Progenitor cell of endocrine pancreas (in vitro differentiated cells): ENCODE results near the gene MAST2. TPM values are rescaled to one million over a fixed set of nuclear protein-coding genes. Genes with fewer than 3 reads are reported as not detected.
A peak's percentile ranks its signal among the peaks of the same experiment; 100 is the strongest.
"Not testable (repeated sequence)": the region's sequence is repeated elsewhere in the genome, so short reads cannot be mapped to it uniquely, and the experiment has no call there.

Experiments
- DNase-seq: peaks from one replicate; pipeline ENCODE4 v3.0.0; 2021; ENCODE audit warnings: low spot score; ENCODE audit not compliant: unreplicated experiment
- H3K27ac Mint-ChIP-seq: 2 replicates; pipeline ENCODE4 v1.8.0; 2021; ENCODE audit warnings: mild to moderate bottlenecking, moderate library complexity, mixed read lengths
- H3K27me3 Mint-ChIP-seq: 2 replicates; pipeline ENCODE4 v1.8.0; 2021; ENCODE audit warnings: mixed read lengths
- H3K36me3 Mint-ChIP-seq: 2 replicates; pipeline ENCODE4 v1.8.0; 2022; ENCODE audit warnings: mixed read lengths; ENCODE audit not compliant: insufficient read depth
- H3K4me1 Mint-ChIP-seq: 2 replicates; pipeline ENCODE4 v1.8.0; 2021; ENCODE audit warnings: low read depth, mixed read lengths
- H3K4me3 Mint-ChIP-seq: 2 replicates; pipeline ENCODE4 v1.8.0; 2021; ENCODE audit warnings: low read depth, mild to moderate bottlenecking, moderate library complexity, mixed read lengths
- H3K9me3 Mint-ChIP-seq: 2 replicates; pipeline ENCODE4 v1.8.0; 2021; ENCODE audit warnings: low read depth, mixed read lengths
- total RNA-seq: library from RNA; stranded (reverse); gene quantifications from 2 replicates; pipeline ENCODE4 v1.2.1, GENCODE V29; 2021
- TF ChIP-seq, protein P1 (sequence below): fragments of 200-600 bp; sonication (generic); IDR thresholded peaks from one replicate; pipeline ENCODE4 v1.5.0; 2021; ENCODE audit warnings: antibody characterized with exemption, mild to moderate bottlenecking; ENCODE audit not compliant: unreplicated experiment

MAST2 gene
- total RNA-seq, 1 donor from 2014 or later = 47.8 TPM

GRCh38 chr1:45864167-45865106, 61.0 kb downstream of the MAST2 start:
- no peaks in the 10 kb centered on the region for H3K9me3 Mint-ChIP-seq
- TF ChIP-seq, protein P1, sequence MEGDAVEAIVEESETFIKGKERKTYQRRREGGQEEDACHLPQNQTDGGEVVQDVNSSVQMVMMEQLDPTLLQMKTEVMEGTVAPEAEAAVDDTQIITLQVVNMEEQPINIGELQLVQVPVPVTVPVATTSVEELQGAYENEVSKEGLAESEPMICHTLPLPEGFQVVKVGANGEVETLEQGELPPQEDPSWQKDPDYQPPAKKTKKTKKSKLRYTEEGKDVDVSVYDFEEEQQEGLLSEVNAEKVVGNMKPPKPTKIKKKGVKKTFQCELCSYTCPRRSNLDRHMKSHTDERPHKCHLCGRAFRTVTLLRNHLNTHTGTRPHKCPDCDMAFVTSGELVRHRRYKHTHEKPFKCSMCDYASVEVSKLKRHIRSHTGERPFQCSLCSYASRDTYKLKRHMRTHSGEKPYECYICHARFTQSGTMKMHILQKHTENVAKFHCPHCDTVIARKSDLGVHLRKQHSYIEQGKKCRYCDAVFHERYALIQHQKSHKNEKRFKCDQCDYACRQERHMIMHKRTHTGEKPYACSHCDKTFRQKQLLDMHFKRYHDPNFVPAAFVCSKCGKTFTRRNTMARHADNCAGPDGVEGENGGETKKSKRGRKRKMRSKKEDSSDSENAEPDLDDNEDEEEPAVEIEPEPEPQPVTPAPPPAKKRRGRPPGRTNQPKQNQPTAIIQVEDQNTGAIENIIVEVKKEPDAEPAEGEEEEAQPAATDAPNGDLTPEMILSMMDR = no peak
- no peak overlapping the region for H3K27ac Mint-ChIP-seq
- no peak overlapping the region for H3K4me3 Mint-ChIP-seq
- DNase-seq = no peak
- peaks cover 14% of the 10 kb centered on the region for H3K4me1 Mint-ChIP-seq
- H3K36me3 Mint-ChIP-seq = no peaks in the 10 kb centered on the region
- no peaks in the 10 kb centered on the region for H3K27me3 Mint-ChIP-seq

GRCh38 chr1:45867697-45868348, 64.4 kb downstream of the MAST2 start:
- Mint-ChIP-seq H3K27me3 (no peaks in the 10 kb centered on the region), H3K27ac (no peak overlapping the region), H3K4me1 (peaks cover 20% of the 10 kb centered on the region), H3K36me3 (no peaks in the 10 kb centered on the region), H3K9me3 (no peaks in the 10 kb centered on the region), H3K4me3 (no peak overlapping the region)
- TF ChIP-seq, protein P1 = no peak
- DNase-seq = no peak

- peaks cover 20% of the 10 kb centered on the region for H3K4me1 Mint-ChIP-seq
- peak overlapping the region; percentile 5 for H3K27ac Mint-ChIP-seq
- no peak overlapping the region for H3K4me3 Mint-ChIP-seq
- no peaks in the 10 kb centered on the region for H3K9me3 Mint-ChIP-seq
- no peak for DNase-seq
- no peaks in the 10 kb centered on the region for H3K27me3 Mint-ChIP-seq
- TF ChIP-seq, protein P1 = no peak
- no peaks in the 10 kb centered on the region for H3K36me3 Mint-ChIP-seq
Measured at GRCh38 chr1:45868861-45869260, 65.4 kb downstream of the MAST2 start.

DNA sequence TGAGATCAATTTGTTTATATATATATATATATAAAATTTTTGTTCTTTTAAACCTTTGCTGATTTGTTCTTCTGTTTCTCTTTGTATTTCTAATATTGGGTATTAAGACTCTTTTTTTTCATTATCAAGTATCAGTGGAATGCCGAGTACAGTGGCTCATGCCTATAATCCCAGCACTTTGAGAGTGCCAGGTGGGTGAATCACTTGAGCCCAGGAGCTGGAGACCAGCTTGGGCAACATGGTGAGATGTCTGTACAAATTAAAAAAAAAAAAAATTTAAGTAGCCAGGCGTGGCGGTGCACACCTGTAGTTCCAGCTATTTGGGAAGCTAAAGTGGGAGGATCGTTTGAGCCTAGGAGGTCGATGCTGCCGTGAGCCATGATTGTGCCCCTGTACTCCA, 67.1 kb downstream of the MAST2 start:
- TF ChIP-seq, protein P1 = no peak
- Mint-ChIP-seq H3K9me3 (no peaks in the 10 kb centered on the region), H3K36me3 (no peaks in the 10 kb centered on the region), H3K27ac (no peak overlapping the region), H3K4me1 (peaks cover 12% of the 10 kb centered on the region), H3K27me3 (no peaks in the 10 kb centered on the region), H3K4me3 (no peak overlapping the region)
- DNase-seq = no peak

GRCh38 chr1:45872173-45872801, 68.9 kb downstream of the MAST2 start:
- H3K4me1 Mint-ChIP-seq, DNase-seq, H3K4me3 Mint-ChIP-seq, H3K9me3 Mint-ChIP-seq, H3K27me3 Mint-ChIP-seq, H3K27ac Mint-ChIP-seq, H3K36me3 Mint-ChIP-seq: not testable (repeated sequence)
